ENCODE measurements around the gene LLGL2. TPM values are rescaled to one million over a fixed set of nuclear protein-coding genes. Genes with fewer than 3 reads are reported as not detected.

LLGL2 gene
- total and polyA plus RNA-seq, 7 donors, result 1.4 to 3.3 (median 1.5) TPM

- 56 to 71% (median 56%) methylated on average over 16 of the region's 16 CpGs for WGBS, 3 donors
- Histone ChIP-seq H3K4me1 (peaks cover 18% of the 10 kb centered on the region), H3K27ac (peak overlapping the region; percentile 46), H3K36me3 (ENCODE audit: insufficient read depth in 1 of 2, low read depth in 1 of 2) (peaks cover 0 to 81% of the 10 kb centered on the region in 2 donors), H3K9me3 (no peaks in the 10 kb centered on the region), H3K27me3 (ENCODE audit: insufficient read depth in 3 of 3, low read length in 2 of 3) (no peaks in the 10 kb centered on the region), H3K4me3 (no peak overlapping the region)
- DNase-seq (no peak), ATAC-seq (no peak)
- intact Hi-C loops (cut with DNase I), result no loop called here
- TF ChIP-seq CTCF (IDR thresholded peaks at IDR 0.05), result no peak
Observed at GRCh38 chr17:75499313-75500022, 26.0 kb upstream of the LLGL2 start.

GRCh38 chr17:75500419-75501216 lies 24.9 kb upstream of the LLGL2 start:
- Histone ChIP-seq H3K27me3 (ENCODE audit: insufficient read depth in 3 of 3, low read length in 2 of 3) (no peaks in the 10 kb centered on the region), H3K27ac (peak overlapping the region; percentile 5), H3K36me3 (ENCODE audit: insufficient read depth in 1 of 2, low read depth in 1 of 2) (peaks cover 0 to 81% of the 10 kb centered on the region in 2 donors), H3K4me1 (peaks cover 18% of the 10 kb centered on the region), H3K4me3 (no peak overlapping the region), H3K9me3 (no peaks in the 10 kb centered on the region)
- 76 to 87% (median 79%) methylated on average over 17 of the region's 17 CpGs for WGBS, 3 donors
- no peak for TF ChIP-seq CTCF (IDR thresholded peaks at IDR 0.05)
- no peak for DNase-seq
- no peak for ATAC-seq
- intact Hi-C loops (cut with DNase I), result no loop called here

DNA sequence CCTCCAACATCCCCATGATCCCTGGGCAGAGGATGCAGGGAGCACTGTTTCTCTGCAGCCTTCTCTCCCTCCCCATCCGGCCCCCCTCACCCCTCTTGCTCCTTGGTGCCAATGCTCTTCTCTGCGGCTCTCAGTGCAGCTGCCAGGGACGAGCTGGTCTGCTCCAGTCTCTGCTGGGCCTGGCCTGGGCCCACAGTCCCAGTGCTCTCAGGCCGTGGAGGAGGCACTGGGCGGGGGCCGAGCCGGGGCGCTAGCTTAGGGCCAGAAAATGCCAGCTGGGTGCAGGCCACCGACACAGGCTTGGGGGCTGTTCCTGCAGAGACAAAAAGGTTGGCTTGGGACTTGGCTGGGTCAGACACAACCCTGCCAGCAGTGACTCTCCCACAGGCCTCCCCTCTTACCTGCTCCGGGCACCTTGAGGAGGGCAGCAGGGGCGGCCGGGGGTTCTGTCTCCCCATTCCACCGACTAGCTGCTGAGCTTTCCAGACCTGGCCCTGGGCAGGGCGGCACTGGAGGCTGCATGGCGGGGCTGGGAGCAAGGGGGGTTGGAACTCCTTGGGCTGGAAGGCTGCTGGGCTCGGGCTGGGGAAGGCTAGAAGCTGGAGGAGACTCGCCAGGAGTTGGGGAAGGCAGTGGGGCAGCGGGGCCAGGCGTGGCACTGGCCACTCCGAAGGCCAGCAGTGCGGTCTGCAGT lies 24.0 kb upstream of the LLGL2 start:
- WGBS, 3 donors, result 38 to 60% (median 41%) methylated on average over 21 of the region's 21 CpGs
- Histone ChIP-seq H3K9me3 (no peaks in the 10 kb centered on the region), H3K27me3 (ENCODE audit: insufficient read depth in 3 of 3, low read length in 2 of 3) (no peaks in the 10 kb centered on the region), H3K4me3 (no peak overlapping the region), H3K4me1 (peaks cover 18% of the 10 kb centered on the region), H3K36me3 (ENCODE audit: insufficient read depth in 1 of 2, low read depth in 1 of 2) (peaks cover 0 to 81% of the 10 kb centered on the region in 2 donors), H3K27ac (peak overlapping the region; percentile 5)
- intact Hi-C loops (cut with DNase I), result no loop called here
- DNase-seq (no peak), ATAC-seq (peak in 1 of 4 donors; percentile 7)
- no peak for TF ChIP-seq CTCF (IDR thresholded peaks at IDR 0.05)

- no peak overlapping the region for H3K27ac ChIP-seq
- intact Hi-C loops (cut with DNase I), result no loop called here
Observed at GRCh38 chr17:75502072-75502720, 23.3 kb upstream of the LLGL2 start.

More at GRCh38 chr17:75502072-75502720, 23.3 kb upstream of the LLGL2 start:
- Histone ChIP-seq H3K4me3 (no peak overlapping the region), H3K27me3 (ENCODE audit: insufficient read depth in 3 of 3, low read length in 2 of 3) (no peaks in the 10 kb centered on the region), H3K9me3 (no peaks in the 10 kb centered on the region), H3K4me1 (peaks cover 18% of the 10 kb centered on the region), H3K36me3 (ENCODE audit: insufficient read depth in 1 of 2, low read depth in 1 of 2) (peaks cover 0 to 81% of the 10 kb centered on the region in 2 donors)
- TF ChIP-seq CTCF (IDR thresholded peaks at IDR 0.05), result no peak
- WGBS, 3 donors, result 64 to 83% (median 77%) methylated on average over 25 to 40 of the region's 40 CpGs
- DNase-seq (no peak), ATAC-seq (no peak)

Measured in psoas muscle (tissue), 8 donors.